ENCODE data around the gene FYTTD1.
"Not testable (repeated sequence)": the region's sequence is repeated elsewhere in the genome, so short reads cannot be mapped to it uniquely, and the experiment has no call there.

FYTTD1 gene

GRCh38 chr3:197749601-197750395 is at the start of gene FYTTD1:
TSS of gene FYTTD1 (plus strand) at chr3:197749883. CDS start at chr3:197749972, 89 bp downstream.
- DNase-seq: peak; percentile 87

- DNase-seq: no peak
Measured at GRCh38 chr3:197700095-197700494, 49.6 kb upstream of the FYTTD1 start.

GRCh38 chr3:197701841-197702240 is 47.8 kb upstream of the FYTTD1 start:
- DNase-seq: no peak

- no peak for DNase-seq
Measured at GRCh38 chr3:197706658-197707057, 43.0 kb upstream of the FYTTD1 start.

GRCh38 chr3:197709135-197709534 is 40.5 kb upstream of the FYTTD1 start:
- no peak for DNase-seq

- DNase-seq: not testable (repeated sequence)
Measured at GRCh38 chr3:197710965-197711364, 38.7 kb upstream of the FYTTD1 start.

- DNase-seq: no peak
Measured at GRCh38 chr3:197711973-197712707, 37.5 kb upstream of the FYTTD1 start.

- DNase-seq: no peak
Measured at GRCh38 chr3:197713477-197713822, 36.2 kb upstream of the FYTTD1 start.

- DNase-seq: no peak
Measured at GRCh38 chr3:197714251-197714650, 35.4 kb upstream of the FYTTD1 start.

GRCh38 chr3:197718891-197719290 is 30.8 kb upstream of the FYTTD1 start:
- DNase-seq: no peak

- DNase-seq: no peak
Measured at GRCh38 chr3:197720694-197721093, 29.0 kb upstream of the FYTTD1 start.

- DNase-seq: no peak
Measured at GRCh38 chr3:197722734-197723133, 26.9 kb upstream of the FYTTD1 start.

- not testable (repeated sequence) for DNase-seq
Measured at GRCh38 chr3:197727878-197728277, 21.8 kb upstream of the FYTTD1 start.

- no peak for DNase-seq
Measured at GRCh38 chr3:197728487-197728886, 21.2 kb upstream of the FYTTD1 start.

GRCh38 chr3:197730200-197730599 is 19.5 kb upstream of the FYTTD1 start:
- no peak for DNase-seq

GRCh38 chr3:197730770-197731169 is 18.9 kb upstream of the FYTTD1 start:
- not testable (repeated sequence) for DNase-seq

GRCh38 chr3:197731483-197731882 is 18.2 kb upstream of the FYTTD1 start:
- not testable (repeated sequence) for DNase-seq

GRCh38 chr3:197733042-197733441 is 16.6 kb upstream of the FYTTD1 start:
- DNase-seq: no peak

- no peak for DNase-seq
Measured at GRCh38 chr3:197734667-197735318, 14.9 kb upstream of the FYTTD1 start.

GRCh38 chr3:197736010-197736490 is 13.6 kb upstream of the FYTTD1 start:
- DNase-seq: no peak

GRCh38 chr3:197736491-197737318 is 13.0 kb upstream of the FYTTD1 start, which contains the start of gene RUBCN:
TSS of gene RUBCN (minus strand) at chr3:197736904. CDS start at chr3:197736719, 185 bp downstream.
- peak; percentile 93 for DNase-seq

- DNase-seq: no peak
Measured at GRCh38 chr3:197737319-197737649, 12.4 kb upstream of the FYTTD1 start.

Data from NCI-H1092 (cell line).